Glutamatergic neuron (in vitro differentiated cells): ENCODE data around the gene SNX27. TPM values are rescaled to one million over a fixed set of nuclear protein-coding genes. Genes with fewer than 3 reads are reported as not detected.

Experiments used
- DNase-seq: peaks from one replicate; pipeline ENCODE4 v3.0.0; 2022
- H3K27ac Mint-ChIP-seq: one replicate; pipeline ENCODE4 v1.8.0; 2020; ENCODE audit warnings: mild to moderate bottlenecking, mixed read lengths, inconsistent platforms; ENCODE audit not compliant: unreplicated experiment
- H3K27me3 Mint-ChIP-seq: one replicate; pipeline ENCODE4 v1.8.0; 2020; ENCODE audit warnings: mild to moderate bottlenecking, moderate library complexity, mixed read lengths, inconsistent platforms; ENCODE audit not compliant: unreplicated experiment
- H3K36me3 Mint-ChIP-seq: one replicate; pipeline ENCODE4 v1.8.0; 2020; ENCODE audit warnings: mild to moderate bottlenecking, mixed read lengths, inconsistent platforms; ENCODE audit not compliant: unreplicated experiment
- H3K4me1 Mint-ChIP-seq: one replicate; pipeline ENCODE4 v1.8.0; 2020; ENCODE audit warnings: mild to moderate bottlenecking, low read depth, mixed read lengths, inconsistent platforms; ENCODE audit not compliant: unreplicated experiment
- H3K4me3 Mint-ChIP-seq: one replicate; pipeline ENCODE4 v1.8.0; 2020; ENCODE audit warnings: mild to moderate bottlenecking, mixed read lengths, inconsistent platforms; ENCODE audit not compliant: unreplicated experiment
- H3K9me3 Mint-ChIP-seq: one replicate; pipeline ENCODE4 v1.8.0; 2020; ENCODE audit warnings: mild to moderate bottlenecking, moderate library complexity, mixed read lengths, inconsistent platforms; ENCODE audit not compliant: unreplicated experiment
- CTCF ChIP-seq: fragments of 200-600 bp; sonication (generic); IDR thresholded peaks from one replicate; pipeline ENCODE4 v1.5.0; 2021; ENCODE audit not compliant: partially characterized antibody, unreplicated experiment
- long read RNA-seq: library from polyadenylated mRNA; unstranded; transcript quantifications from one replicate; pipeline ENCODE4 v2.0.0, GENCODE V29; 2020; ENCODE audit not compliant: unreplicated experiment
- total RNA-seq: library from RNA; stranded (reverse); fragmentation: NEBNext Ultra II Directional; extraction: Animal tissue kit (Norgen Biotek cat#: 25700); gene quantifications from one replicate; pipeline ENCODE4 v1.2.1, GENCODE V29; 2021; ENCODE audit not compliant: unreplicated experiment

The SNX27 gene
- 39.3 TPM for total RNA-seq
- long read RNA-seq, full-length matches to known transcripts: 1 of 6 reads
- long read RNA-seq, partial matches to known transcripts: 0 of 6 reads
- long read RNA-seq, other reads (novel, unspliced or antisense): 5 of 6 reads

DNA sequence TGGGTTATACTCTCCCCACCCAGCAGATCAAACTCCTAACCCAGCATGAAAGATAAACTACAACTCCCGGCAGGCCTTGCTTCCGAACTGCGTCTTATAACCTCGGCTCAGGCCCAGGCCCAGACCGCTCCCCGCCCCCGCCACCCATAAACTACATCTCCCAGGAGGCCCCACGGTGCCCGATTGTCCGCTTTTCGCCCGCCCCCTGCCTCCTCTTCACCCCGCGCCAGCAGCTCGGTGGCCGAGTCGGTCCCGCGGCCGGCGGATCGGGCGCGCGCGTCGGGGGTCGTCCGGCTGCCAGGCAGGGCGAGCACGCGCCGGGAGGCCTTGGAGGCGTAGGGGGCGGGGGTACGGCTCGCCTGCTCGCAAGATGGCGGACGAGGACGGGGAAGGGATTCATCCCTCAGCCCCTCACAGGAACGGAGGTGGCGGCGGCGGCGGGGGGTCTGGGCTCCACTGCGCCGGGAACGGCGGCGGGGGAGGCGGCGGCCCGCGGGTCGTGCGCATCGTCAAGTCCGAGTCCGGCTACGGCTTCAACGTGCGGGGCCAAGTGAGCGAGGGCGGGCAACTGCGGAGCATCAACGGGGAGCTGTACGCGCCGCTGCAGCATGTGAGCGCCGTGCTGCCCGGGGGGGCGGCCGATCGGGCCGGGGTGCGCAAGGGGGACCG, at the start of gene SNX27:
Gene SNX27, plus strand, starts transcription at position 219 of the 669 bp plus-strand sequence. Its CDS starts 152 bp downstream, at position 371.
- peaks cover 11% of the 10 kb centered on the region for H3K9me3 Mint-ChIP-seq
- DNase-seq: peak; percentile 96
- peak within 1 kb of the TSS; percentile 97 for H3K27ac Mint-ChIP-seq
- H3K36me3 Mint-ChIP-seq: no peaks in the 10 kb centered on the region
- H3K27me3 Mint-ChIP-seq: peaks cover 11% of the 10 kb centered on the region
- TF ChIP-seq CTCF: no peak
- H3K4me1 Mint-ChIP-seq: peaks cover 8% of the 10 kb centered on the region
- peak within 1 kb of the TSS; percentile 100 for H3K4me3 Mint-ChIP-seq

GRCh38 chr1:151562661-151563060, 49.2 kb upstream of the SNX27 start:
- no peak for DNase-seq
- H3K9me3 Mint-ChIP-seq: no peaks in the 10 kb centered on the region
- no peaks in the 10 kb centered on the region for H3K27me3 Mint-ChIP-seq
- TF ChIP-seq CTCF: no peak
- H3K4me1 Mint-ChIP-seq: peaks cover 13% of the 10 kb centered on the region
- H3K4me3 Mint-ChIP-seq: no peak overlapping the region
- no peak overlapping the region for H3K27ac Mint-ChIP-seq
- no peaks in the 10 kb centered on the region for H3K36me3 Mint-ChIP-seq

- H3K9me3 Mint-ChIP-seq: no peaks in the 10 kb centered on the region
- H3K27ac Mint-ChIP-seq: no peak overlapping the region
- no peaks in the 10 kb centered on the region for H3K36me3 Mint-ChIP-seq
- peaks cover 13% of the 10 kb centered on the region for H3K4me1 Mint-ChIP-seq
- TF ChIP-seq CTCF: no peak
- H3K4me3 Mint-ChIP-seq: no peak overlapping the region
- H3K27me3 Mint-ChIP-seq: no peaks in the 10 kb centered on the region
- DNase-seq: no peak
Observed at GRCh38 chr1:151563376-151563775, 48.5 kb upstream of the SNX27 start.

- Mint-ChIP-seq H3K9me3 (no peaks in the 10 kb centered on the region), H3K36me3 (no peaks in the 10 kb centered on the region), H3K4me1 (peaks cover 13% of the 10 kb centered on the region), H3K27me3 (no peaks in the 10 kb centered on the region), H3K27ac (peak overlapping the region; percentile 34), H3K4me3 (no peak overlapping the region)
- DNase-seq: no peak
- TF ChIP-seq CTCF: no peak
Observed at GRCh38 chr1:151565502-151566189, 46.2 kb upstream of the SNX27 start.

GRCh38 chr1:151568626-151569088, 43.2 kb upstream of the SNX27 start:
- no peak for TF ChIP-seq CTCF
- Mint-ChIP-seq H3K27me3 (peaks cover under 1% of the 10 kb centered on the region), H3K4me3 (no peak overlapping the region), H3K4me1 (peaks cover 13% of the 10 kb centered on the region), H3K36me3 (peaks cover under 1% of the 10 kb centered on the region), H3K9me3 (no peaks in the 10 kb centered on the region), H3K27ac (no peak overlapping the region)
- no peak for DNase-seq
